HG03460 (cell line): ENCODE data around the gene NR5A2.

Experiments used
- ATAC-seq: cut with Tn5 transposase; IDR thresholded peaks from one replicate; pipeline ENCODE4 v1.9.1; 2021; ENCODE audit not compliant: unreplicated experiment

Gene NR5A2

GRCh38 chr1:200062143-200062542 lies 34.6 kb downstream of the NR5A2 start:
- ATAC-seq = no peak

- ATAC-seq = peak; percentile 74
Measured at GRCh38 chr1:200072636-200073285, 45.3 kb downstream of the NR5A2 start.

- ATAC-seq = no peak
Measured at GRCh38 chr1:200073286-200073637, 45.8 kb downstream of the NR5A2 start.

- ATAC-seq = no peak
Measured at GRCh38 chr1:200075522-200075921, 48.0 kb downstream of the NR5A2 start.

- no peak for ATAC-seq
Measured at GRCh38 chr1:200075938-200076546, 48.5 kb downstream of the NR5A2 start.

GRCh38 chr1:200079232-200079940 lies 51.9 kb downstream of the NR5A2 start:
- ATAC-seq = no peak

- ATAC-seq = no peak
Measured at GRCh38 chr1:200081151-200081968, 53.9 kb downstream of the NR5A2 start.

GRCh38 chr1:200081969-200082245 lies 54.4 kb downstream of the NR5A2 start:
- ATAC-seq = no peak

GRCh38 chr1:200082329-200082728 lies 54.8 kb downstream of the NR5A2 start:
- ATAC-seq = no peak

- no peak for ATAC-seq
Measured at GRCh38 chr1:200090252-200091159, 63.0 kb downstream of the NR5A2 start.

GRCh38 chr1:200095057-200095577 lies 67.6 kb downstream of the NR5A2 start:
- no peak for ATAC-seq

GRCh38 chr1:200096774-200097173 lies 69.3 kb downstream of the NR5A2 start:
- no peak for ATAC-seq

GRCh38 chr1:200099040-200099439 lies 71.5 kb downstream of the NR5A2 start:
- no peak for ATAC-seq

GRCh38 chr1:200103966-200104583 lies 76.6 kb downstream of the NR5A2 start:
- no peak for ATAC-seq

- ATAC-seq = no peak
Measured at GRCh38 chr1:200107004-200107470, 79.5 kb downstream of the NR5A2 start.

- ATAC-seq = no peak
Measured at GRCh38 chr1:200108659-200109058, 81.1 kb downstream of the NR5A2 start.

- ATAC-seq = no peak
Measured at GRCh38 chr1:200112290-200112689, 84.8 kb downstream of the NR5A2 start.

- ATAC-seq = no peak
Measured at GRCh38 chr1:200115532-200115931, 88.0 kb downstream of the NR5A2 start.

GRCh38 chr1:200116324-200116723 lies 88.8 kb downstream of the NR5A2 start:
- ATAC-seq = no peak
